ENCODE measurements around the gene PRPSAP2.
"Not testable (repeated sequence)": the region's sequence is repeated elsewhere in the genome, so short reads cannot be mapped to it uniquely, and the experiment has no call there.

Gene PRPSAP2

DNA sequence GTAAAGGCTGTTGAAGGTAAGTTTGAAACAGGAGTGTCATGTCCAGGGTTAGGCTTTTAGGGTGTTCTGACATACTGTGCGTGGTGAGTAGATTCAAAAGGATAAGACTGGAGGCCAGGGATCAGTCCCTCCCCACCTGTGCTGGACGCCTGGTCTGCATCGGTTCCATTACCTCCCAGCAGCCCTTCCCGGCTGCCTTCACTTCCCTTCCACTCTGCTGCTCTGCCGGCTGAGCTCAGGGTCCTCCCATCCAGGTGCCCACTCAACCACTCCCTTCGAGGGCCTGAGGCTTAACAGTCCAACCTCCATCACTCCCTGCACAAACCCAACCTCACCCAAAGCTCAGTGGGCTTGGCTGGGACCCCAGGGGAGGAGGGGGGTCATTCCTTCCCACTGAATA is 89.9 kb downstream of the PRPSAP2 start:
- DNase-seq, result no peak

- no peak for DNase-seq
Observed at GRCh38 chr17:18948476-18949006, 90.6 kb downstream of the PRPSAP2 start.

GRCh38 chr17:18949566-18949965 is 91.6 kb downstream of the PRPSAP2 start:
- no peak for DNase-seq

- DNase-seq, result no peak
Observed at GRCh38 chr17:18950346-18950745, 92.4 kb downstream of the PRPSAP2 start.

DNA sequence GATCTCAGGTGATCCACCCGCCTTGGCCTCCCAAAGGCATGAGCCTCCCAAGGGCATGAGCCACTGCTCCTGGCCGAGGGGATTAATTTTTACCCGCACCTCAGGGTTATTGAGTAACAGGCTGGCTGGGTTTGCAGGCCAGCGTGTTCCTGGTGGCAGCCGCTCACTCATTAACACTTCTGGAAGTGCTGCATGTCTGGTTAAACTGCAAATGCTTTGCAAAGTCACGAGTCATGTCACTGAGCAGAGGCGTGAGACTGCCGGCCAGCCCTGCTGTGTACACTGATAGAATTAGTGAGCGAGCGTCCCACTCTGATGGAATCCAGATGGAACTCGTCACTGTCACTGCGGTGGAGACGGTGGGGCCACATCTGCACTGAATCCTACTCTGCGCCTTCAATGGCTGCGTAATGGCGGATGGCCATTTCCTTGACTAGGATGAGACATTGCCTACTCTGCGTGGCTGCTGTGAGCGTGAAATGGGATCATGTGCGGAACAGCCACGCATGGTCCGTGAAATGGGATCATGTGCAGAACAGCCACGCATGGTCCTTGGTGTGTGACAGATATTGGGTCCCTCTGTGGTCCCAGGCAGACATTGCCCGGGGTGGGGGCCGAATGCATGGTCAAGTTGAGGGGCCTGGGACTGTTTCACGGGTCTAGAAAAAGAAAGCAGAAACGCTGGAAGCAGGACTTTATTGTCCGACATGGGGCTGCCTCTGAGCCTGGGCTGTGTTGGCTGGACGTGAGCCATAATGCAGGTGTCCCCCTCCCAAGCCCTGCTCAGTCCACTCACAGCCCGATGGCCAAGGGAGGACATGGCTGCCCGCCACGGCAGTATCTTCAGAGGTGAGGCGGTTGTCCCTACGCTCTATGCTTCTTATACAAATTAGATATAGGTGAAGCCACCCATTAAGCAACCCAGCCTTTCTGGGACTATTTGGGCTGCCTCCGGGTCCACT is 93.3 kb downstream of the PRPSAP2 start:
- DNase-seq, result no peak

DNA sequence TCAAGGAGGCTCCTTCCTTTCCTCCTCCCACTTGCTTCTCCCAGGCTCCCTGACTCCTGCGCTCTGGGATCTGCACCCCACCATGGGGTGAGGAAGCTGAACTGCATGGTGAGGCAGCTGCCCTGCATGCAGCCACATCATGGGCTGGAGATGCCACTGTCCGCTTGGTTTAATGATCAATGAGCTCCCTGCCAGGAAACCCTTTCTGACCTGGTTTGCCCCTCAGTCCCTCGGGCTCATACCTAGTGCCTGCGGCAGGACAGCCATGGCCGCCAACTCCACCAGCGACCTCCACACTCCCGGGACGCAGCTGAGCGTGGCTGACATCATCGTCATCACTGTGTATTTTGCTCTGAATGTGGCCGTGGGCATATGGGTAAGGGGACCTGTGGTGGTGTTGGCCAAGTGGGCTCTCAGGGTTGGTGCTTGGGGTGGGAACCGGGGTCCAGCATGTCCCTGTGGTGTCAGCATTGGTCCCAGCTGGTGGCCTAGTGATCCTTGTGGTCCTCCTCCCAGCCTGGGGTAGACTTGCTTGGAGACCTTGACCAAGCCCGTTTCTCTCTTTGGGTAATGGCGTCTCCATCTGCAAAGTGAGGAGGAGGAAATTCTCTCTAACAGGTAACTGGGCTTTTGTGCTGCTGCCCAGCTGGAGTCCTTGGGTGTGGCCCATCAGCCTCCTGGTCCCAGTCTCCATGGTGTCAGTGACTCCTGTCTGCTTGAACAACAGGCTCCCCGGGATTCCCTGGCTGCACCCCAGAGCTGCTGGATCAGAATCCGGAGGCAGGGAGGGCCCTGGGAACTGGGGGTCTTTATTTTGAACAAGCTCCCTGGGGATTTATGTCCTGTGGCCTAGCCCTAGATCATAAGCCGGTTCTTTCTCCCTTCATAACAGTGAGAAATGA is 94.3 kb downstream of the PRPSAP2 start, which contains the start of gene SLC5A10:
TSS of gene SLC5A10 (plus strand) at position 225 of the 902 bp plus-strand sequence. CDS start at position 266, 41 bp downstream.
- DNase-seq, result no peak

DNA sequence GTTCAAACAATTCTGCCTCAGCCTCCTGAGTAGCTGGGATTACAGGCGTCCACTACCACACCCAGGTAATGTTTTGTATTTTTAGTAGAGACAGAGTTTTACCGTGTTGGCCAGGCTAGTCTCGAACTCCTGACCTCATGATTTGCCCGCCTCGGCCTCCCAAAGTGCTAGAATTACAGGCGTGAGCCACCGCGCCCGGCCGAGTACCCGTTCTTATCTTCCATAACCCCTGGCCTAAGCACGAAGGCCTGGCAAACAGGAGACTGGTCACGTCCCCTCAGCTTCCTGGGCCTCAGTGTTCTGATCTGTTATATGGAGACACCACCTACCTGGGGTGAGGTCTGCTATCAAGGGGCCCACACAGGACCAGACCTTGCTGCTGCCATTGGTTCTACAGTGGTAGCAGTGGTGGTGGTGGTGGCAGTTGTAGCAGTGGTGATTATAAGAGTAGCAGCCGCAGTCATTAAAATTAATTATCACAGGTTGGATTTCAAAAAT is 95.3 kb downstream of the PRPSAP2 start:
- no peak for DNase-seq

DNA sequence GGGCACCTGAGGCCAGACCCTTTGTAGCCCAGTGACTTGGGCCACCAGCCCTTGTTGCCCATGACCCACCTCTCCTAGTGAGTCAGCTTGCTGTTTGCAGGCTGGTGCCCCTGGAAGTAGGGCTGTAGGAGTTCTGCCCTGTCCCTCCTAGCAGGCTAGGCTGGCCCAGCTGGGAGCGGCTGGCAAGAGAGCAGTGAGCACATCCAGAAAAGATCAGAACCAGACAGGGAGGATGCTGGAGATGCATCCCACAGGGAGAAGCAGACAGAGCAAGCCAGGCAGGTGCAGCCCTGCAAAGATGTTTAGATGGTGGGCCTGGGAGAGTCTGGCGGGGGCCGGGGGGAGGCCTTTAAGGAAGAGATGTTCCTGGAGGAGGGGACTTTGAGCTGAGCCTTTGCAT is 96.4 kb downstream of the PRPSAP2 start:
- DNase-seq, result no peak

GRCh38 chr17:18955009-18955408 is 97.1 kb downstream of the PRPSAP2 start:
- DNase-seq, result no peak

DNA sequence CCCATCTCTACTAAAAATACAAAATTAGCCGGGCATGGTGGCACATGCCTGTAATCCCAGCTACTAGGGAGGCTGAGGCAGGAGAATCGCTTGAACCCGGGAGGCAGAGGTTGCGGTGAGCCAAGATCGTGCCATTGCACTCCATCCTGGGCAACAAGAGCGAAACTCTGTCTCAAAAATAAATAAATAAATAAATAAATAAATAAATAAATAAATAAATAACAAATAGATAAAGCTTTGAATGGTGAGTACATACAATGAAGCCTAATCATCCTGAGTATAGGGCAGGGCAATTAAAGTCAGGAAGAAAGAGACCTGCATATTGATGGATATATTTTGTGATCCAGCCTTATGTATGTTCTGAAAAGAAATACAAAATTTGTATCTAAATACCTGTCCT is 98.1 kb downstream of the PRPSAP2 start:
- not testable (repeated sequence) for DNase-seq

- DNase-seq, result no peak
Observed at GRCh38 chr17:18956581-18956980, 98.7 kb downstream of the PRPSAP2 start.

GRCh38 chr17:18957831-18958230 is 99.9 kb downstream of the PRPSAP2 start:
- DNase-seq, result no peak

DNA sequence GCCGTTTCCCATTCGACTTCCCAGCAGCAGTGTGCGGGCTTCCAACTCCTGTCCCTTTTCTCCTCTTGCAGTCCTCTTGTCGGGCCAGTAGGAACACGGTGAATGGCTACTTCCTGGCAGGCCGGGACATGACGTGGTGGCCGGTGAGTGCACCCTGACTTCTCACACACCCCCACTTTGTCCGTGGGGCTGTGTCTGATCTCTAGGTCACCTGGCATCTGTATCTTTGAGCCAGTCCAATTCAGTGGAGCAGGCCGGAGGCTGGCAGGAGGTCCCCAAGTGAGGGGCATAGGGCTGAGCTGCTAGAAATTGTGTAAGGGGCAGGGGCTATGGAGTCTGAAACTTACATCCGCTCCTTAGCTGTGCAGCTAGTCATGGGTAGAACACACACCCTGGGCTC is 100.7 kb downstream of the PRPSAP2 start:
- no peak for DNase-seq

DNA sequence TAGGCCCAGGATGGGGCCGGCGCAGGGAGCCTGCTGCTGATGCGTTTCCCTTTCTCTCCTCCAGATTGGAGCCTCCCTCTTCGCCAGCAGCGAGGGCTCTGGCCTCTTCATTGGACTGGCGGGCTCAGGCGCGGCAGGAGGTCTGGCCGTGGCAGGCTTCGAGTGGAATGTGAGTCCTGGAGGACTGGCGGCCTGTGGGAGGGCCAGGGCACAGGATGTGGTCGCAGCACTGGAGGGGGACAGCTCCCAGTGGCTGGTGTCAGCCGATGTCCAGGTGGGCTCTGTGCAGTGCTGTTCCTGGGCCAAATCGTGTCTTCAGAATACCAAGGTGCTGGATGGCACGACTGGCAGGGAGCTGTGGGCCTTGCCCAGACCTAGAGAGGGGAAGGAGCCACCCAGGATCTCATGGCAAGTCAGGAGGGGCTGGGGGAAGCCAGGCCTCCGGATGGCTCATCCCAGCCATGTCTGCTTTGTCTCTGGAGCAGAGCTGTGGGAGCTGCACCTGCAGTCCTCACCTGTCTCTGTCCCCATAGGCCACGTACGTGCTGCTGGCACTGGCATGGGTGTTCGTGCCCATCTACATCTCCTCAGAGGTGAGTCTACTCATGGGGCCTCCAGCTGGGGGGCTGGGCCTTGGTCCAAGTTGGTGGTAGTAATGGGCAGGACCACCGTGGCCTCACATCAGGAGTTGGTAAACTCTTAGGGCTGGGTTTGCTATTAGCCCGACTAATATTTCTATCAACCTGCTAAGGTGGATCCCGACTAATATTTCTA is 101.3 kb downstream of the PRPSAP2 start:
- DNase-seq, result no peak

DNA sequence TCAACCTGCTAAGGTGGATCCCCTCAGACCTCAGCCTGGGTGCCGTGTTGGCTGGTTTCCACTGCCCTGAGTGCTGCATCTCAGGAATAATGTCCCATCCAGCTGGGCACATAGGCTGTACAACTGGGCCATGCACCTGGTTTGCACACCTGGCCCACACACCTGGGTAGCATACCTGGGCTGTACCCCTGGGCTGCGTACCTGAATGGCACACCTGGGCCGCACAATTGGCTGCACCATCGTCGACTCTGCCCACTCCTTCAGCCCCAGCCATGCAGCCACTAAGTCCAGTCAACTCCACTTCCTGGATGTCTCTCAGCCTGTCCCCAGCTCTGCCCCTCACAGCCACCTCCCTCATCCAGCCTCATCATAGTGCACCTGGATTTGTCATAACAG is 101.9 kb downstream of the PRPSAP2 start:
- DNase-seq, result no peak

DNA sequence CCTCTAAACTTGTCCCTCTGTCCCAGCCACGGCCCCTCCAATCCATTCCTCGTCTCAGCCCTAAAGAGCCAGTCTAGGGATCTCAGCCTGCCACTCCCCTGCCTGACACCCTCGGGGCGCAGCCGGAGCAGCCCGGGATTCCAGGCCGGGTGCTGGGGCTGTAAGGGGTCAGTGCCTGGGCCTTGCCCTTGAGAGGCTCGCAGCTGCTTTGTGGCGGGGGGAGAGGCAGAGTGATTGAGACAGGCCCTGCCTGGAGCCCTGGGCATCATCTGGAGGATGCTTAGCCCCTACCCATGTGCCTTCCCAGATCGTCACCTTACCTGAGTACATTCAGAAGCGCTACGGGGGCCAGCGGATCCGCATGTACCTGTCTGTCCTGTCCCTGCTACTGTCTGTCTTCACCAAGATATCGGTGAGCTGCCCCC is 102.3 kb downstream of the PRPSAP2 start:
- no peak for DNase-seq

GRCh38 chr17:18960803-18961511 is 103.0 kb downstream of the PRPSAP2 start:
- peak; percentile 84 for DNase-seq

DNA sequence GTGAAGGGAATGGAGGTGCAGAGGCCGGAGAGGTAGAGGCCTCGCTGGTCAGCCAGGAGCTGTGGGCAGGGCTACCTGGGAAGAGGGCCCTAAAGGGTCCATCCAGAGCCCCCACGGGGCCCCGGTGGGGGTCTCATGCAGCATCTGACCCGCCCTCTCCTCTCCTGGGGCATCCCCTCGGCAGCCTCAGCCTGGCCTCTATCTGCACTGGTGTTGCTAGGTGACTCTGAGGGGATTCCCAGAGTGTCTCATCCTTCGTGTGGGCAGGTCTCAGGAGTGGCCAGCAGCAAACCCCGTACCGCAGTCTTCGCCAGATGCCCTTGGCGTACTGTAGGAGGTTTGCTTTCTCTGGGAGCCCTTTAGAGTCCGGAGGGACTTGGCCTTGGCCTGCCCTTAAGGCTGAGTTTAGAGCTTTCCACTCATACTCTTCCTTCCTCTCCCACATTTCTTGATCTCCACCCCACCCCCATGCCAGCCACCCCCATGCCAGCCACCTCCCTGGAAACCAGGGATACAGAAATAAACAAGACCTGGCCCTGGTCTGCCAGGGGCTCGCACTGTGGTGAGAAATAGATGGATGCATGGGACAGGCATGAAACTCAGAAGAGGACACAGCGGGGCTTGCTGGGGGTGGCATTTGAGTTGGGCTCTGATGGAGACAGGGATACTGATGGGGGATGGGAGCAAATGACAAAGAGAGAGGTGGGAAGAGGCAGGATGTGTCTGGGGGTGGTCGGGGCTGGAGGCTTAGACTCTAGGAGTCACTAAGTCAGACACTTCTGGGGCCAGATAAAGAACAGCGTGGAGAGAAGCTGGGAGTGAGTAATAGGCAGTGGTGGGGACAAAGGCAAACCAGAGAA is 103.9 kb downstream of the PRPSAP2 start:
- no peak for DNase-seq

GRCh38 chr17:18962494-18962815 is 104.5 kb downstream of the PRPSAP2 start:
- DNase-seq, result no peak

DNA sequence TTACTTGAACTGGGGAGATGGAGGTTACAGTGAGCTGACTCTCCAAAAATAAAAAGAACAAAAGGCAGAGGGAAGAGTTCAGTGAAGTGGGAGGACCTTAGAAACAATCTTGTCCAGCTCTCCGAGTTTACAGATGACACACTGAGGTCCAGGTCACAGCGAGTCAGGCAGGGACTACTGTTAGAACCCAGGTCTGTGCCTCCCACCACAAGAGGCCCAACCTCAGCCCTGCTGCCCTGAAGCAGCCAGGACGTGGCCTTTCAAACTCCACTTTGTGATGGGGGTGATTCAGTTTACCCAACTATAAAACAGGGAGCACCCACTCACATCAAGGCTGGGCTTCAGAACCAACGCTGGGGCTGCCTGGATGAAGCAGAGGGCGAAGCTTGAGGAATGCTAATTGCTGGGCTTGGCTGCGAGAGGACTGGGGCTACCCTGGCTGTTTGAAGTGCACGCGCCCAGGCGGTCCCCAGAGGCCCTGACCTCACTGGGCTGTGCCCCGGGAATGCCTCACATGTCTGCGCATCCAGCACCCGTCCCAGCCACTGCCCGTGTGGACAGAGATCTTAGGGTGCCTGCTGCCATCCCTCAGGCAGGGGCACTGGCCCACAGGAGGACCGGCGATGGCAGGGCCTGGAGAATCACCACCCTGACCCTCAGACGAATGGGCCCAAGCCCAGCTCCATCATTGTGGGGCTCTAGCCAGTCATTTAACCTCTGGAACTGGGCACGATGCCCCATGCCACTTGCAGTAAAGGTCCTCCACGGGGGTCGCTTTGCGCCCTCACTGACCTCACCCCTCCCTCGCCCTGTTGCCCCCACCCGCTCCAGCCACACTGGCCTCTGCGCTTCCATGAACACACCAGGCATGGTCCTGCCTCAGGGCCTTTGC is 105.4 kb downstream of the PRPSAP2 start:
- DNase-seq, result no peak
